GM10847 (cell line): Measurements from ENCODE around the gene NBDY.

Experiments
- POLR2A ChIP-seq: IDR thresholded peaks from 2 replicates; pipeline ENCODE4 v1.6.1; 2011; ENCODE audit not compliant: insufficient read length; ENCODE audit errors: extremely low read depth

The NBDY gene, protein sequence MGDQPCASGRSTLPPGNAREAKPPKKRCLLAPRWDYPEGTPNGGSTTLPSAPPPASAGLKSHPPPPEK

DNA sequence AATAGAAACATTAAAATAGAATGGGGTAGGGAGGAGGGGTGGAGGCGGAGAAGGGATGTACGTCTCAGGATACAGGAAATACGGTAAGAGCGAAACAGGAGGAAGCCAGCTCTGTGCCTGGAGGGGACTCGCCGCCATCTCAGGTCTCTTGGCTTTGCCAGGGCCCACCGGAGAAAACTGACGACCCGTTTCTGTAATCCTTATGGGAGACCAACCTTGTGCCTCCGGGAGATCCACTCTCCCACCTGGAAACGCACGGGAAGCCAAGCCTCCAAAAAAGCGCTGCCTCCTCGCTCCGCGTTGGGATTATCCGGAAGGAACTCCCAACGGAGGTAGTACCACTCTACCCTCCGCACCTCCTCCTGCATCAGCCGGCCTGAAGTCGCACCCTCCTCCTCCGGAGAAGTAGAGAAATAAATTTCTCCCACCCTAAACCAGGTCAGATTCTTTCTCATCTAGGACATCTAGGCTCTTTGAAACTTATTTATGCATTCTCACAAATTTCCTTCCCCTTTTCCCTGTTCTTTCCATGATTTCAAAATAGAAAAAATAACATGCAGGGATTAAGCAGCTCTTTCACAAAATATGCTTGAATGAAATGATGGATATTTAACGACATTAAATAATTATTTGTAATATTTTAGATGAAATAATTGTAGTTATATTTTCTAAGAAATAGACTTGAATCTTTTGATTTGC, at the start of gene NBDY:
NBDY (plus strand) TSS at position 92 of the 699 bp plus-strand sequence; CDS start at position 203, 111 bp downstream.
- TF ChIP-seq POLR2A, result no peak

DNA sequence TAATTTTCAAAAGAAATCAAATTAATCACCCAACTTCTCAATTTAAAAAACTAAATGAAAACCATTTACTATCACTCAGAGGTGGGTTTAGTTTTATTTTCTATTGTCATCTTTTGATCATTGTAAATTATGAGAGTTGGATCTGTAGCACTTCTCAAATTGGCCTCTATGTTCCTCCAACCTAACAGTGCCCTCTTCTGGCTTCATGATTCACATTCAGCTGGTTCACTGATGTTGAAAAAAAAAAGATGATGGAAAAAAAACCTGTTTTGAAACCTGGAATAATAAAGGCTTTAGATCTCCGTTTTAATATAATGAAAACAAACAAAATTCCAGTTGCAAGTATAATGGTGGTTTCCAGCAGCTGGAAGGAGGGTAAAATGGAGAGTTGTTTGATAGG, 2.4 kb upstream of the NBDY start:
- no peak for TF ChIP-seq POLR2A

DNA sequence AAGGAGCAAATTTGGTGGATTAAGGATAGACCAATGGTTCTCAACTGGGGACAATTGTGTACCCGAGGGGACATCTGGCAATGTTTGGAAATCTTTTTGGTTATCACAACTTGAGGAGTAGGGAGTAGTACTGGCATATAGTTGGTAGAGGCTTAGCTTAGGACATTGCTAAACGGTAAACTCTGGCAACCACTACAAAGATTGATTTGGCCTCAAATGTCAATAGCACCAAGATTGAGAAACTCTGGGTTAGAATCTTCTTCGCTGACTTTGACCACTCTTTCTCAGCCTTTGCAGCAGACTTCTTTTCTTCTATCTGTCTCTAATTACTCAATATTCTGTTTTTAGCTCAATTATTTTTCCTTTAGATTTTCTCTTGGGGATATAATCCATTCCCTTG, 1.5 kb upstream of the NBDY start:
- no peak for TF ChIP-seq POLR2A

DNA sequence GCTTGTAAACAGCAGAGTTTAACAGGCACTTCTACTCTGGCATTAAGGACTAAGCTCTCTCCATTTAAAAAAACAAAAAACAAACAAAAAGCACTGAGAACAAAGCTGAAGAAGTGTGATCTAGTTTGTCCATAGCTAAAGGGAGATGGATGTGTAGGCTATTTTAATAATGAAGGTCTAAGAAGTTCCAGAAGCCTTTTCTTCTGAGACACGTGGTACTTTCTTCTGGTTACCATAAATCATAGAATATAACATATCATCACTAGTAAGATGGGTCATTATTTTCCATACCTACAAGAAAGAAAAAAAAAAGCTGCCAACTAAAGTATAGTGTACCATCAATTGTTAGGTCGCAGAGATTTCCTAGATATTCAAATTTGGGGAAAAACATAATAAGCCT, 722 bp upstream of the NBDY start:
- no peak for TF ChIP-seq POLR2A

DNA sequence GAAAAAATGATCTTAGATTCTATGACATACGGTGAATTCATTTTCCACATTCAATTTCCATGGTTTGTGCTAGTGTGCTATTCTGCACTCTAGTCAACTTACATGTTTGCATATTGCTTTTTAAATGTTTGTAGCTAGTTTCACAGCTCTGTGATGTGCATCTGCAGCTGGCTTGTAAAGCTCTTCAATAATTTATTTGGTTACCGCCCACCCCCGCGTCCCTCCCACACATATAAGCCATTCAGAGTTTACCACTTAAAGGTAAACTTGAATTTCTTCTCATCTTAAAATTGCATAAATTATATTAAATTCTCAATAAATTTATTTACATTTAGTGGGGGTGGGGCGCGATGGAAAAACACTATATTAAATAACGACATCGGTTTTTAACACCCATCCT, 291 bp upstream of the NBDY start:
- no peak for TF ChIP-seq POLR2A

DNA sequence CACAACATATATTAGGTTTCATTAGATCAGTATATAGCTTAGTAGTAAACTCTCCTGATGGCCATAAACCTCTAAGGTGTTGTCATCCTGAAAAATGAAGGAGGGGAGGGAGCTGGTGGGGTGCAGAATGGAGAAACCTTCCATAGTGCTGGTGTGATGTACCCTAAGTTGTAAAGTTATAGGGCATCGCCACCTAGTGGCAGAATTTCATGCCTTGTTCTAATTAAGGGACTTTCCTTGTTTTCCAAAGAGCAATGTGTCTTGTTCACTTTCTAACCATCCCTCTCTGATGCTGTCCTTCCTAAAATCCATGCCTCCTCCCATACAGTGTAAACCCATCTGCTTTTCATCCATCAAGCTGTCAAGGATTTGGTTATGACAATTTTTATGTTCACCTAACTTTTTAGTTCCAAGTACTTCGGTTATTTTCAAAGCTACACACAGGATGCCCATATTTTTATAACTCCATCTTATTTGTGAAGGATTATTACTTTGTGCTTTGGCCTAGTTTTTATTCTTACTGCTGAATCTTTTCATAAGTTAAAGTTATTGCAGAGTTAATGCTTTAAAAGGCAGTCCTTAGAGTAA, 4.5 kb downstream of the NBDY start:
- TF ChIP-seq POLR2A, result no peak

DNA sequence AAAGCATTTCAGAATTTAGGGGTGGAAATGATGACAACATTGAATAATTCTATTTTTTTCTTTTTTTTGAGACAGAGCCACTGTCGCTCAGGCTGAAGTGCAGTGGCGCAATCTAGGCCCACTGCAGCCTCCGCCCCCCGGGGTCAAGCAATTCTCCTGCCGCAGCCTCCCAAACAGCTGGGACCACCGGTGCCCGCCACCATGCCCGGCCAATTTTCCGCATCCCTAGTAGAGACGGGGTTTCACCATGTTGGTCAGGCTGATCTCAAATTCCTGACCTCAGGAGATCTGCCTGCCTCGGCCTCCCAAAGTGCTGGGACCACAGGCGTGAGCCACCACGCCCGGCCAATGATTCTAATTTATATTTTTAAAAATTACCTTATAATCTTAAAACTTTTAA, 7.2 kb downstream of the NBDY start:
- TF ChIP-seq POLR2A, result no peak

DNA sequence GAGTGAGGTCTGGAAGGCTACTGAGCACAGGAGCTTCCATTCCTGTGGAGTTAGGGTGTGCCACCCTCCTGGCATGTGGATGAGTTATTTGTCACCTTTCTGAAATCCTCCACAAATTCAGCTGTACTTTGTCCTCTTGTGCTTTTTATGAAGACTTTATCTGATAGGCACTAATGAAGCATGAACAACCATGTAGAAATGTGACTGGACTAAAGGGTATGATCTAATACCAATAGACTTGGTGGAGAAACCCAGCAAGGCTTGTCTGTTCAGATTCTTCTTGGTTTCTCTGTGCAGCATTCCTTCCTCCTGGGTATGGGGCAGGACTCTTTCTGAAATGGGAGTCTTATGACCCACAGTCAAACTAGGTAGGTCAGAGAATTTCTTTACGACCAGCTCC, 9.6 kb downstream of the NBDY start:
- no peak for TF ChIP-seq POLR2A

DNA sequence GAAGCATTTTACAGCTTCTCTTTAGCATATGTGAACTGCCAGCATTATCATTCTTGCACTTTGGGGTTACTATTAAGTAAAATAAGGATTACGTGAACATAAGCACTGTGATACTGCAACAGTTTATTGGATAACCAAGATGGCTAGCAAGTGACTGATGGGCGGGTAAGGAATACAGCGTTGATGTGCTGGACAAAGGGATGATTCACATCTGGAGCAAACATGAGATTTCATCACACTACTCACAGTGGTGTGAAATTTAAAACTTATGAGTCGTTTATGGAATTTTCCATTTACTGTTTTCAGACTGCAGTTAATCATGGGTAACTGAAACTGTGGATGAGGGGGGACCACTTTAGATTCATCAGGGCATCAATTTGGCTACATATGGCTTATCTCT, 16.0 kb downstream of the NBDY start:
- TF ChIP-seq POLR2A, result no peak

DNA sequence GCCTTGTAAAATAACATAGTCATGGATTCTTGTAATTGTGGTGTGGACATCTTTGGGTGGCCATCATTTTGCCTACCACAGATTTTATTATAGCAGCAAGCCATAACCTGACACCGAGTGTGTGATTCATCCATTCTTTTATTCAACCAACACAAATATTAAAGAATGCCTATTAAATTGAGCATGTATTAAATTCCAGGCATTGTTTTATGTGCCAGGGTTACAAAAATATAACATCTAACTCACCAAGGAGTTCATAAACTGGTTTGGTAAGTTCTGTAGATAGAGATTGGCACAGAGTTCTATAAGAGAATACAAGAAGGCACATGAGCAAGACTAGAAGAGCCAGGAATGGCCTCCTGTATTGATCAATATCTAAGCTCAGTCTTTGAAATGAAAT, 18.0 kb downstream of the NBDY start:
- no peak for TF ChIP-seq POLR2A

DNA sequence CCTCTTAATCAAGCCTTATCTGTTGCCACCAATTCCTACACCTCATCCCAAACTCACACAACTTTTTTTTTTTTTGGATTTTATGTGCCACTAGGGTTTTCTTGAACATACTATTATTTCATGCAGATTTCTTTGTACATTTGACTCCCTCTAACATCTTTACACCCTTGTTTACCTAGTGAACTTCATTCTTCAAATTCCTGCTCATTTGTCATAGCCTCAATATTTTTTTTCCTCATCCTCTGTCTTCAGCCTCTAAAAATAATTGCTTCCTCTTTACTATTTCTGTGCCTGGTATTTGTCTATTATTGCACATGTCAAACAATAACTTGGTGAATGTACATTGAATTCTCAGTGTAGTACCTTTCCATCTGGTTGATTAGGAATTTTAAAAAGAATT, 22.0 kb downstream of the NBDY start:
- TF ChIP-seq POLR2A, result no peak

DNA sequence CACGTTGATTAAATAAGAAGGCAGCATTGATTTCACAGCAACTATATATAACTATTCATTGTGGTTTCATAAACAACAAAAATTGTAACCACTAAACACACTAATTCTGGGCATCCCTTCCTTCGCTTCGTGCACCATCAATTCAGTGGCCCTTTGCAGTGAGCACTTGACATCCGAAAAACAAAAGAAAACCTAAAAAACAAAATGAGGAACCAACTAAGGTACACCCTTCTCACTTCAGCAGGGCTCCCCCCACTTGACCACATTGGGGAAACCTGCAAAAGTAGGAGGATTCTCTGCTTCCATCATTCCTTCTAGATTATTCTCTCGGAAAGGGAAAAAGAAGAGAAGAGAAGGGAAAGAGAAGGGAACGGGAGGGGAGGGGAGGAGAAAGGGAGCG, 28.3 kb downstream of the NBDY start:
- no peak for TF ChIP-seq POLR2A

DNA sequence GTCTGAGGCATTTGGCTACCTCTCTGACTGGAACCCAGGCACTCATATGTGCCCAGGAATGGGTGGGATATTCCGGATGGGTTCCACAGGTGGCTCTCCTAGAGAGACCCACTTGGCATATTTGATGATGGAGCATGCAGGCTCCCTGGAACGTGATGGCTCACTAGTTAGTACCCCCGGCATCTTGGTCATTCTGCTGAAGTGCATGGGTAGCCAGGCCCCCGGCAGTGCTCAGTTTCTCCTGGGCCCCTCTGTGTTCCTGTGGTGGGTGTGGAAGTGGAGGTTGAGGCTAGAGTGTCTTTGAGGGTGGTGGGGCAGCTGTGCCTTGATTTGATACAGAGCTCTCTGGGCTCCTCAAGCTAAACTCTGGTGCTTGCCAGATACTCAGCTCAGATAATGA, 29.4 kb downstream of the NBDY start:
- TF ChIP-seq POLR2A, result no peak

DNA sequence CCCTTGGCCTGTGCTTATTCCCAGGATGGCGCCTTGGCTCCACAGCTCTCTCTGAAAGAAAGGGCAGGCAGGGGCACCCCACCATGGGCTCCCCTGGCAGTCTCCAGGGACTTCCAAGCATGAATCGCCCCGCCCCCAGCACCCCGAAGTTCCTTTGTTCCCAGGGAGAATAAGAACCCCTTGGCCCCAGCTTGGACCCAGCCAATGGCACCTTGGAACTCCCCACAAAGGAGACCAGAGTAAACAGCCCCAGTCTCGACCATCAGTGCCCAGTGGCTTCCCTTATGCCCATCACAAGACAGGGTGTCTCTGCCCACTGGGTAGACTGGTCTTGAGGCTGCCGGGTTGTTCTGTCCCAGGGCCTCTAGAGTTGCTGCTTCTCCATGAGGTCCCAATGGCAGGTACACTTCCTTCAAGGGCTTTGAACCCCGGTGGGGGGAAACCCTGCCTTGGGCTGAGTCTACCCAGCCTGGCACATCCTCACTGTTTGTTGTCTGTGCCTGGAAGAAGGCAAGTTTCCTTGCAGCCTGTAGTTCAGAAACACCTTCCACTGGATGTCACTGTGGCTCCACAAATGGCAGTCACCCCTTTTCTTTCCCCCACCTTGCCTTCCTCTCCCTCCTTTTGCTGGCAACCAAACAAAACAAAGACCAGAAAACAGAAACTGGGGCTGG, 30.8 kb downstream of the NBDY start:
- TF ChIP-seq POLR2A, result no peak

DNA sequence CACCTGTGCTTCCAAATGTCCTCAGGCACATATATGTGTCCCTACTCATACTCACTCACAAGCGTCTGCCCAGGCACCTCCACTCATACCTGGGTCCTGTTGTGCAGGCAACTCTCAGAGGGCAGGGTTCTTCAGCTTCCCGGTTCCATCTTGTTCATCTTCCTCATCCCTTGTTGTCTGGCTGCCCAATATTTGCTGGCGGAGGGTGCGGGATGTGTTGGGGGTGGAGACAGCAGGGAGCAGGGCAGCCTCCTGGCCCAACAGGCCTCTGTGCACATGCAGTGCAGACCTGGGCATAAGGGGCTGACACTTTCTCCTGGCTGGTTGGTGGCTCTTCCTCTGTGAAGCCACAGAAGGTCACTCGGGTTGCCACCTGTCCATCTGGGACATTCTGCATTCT, 32.1 kb downstream of the NBDY start:
- TF ChIP-seq POLR2A, result no peak

DNA sequence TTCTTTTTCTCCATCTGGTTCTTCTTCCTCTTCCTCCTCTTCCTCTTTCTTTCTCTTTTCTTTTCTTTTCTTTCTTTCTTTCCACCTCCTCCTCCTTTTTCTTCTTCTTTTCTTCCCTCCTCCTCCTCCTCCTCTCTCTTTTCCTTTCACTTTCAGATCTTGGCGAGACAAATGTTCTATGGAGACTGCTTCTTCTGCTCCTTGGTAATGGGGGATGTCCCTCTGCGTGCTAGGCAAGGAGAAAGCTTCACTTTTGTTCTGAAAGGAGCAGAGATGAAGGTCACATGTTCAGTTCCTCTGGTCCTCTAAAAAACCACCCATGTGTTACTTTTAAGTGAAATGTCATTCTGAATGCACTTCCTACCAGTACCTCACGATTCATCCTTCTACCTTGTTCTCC, 33.2 kb downstream of the NBDY start:
- no peak for TF ChIP-seq POLR2A

DNA sequence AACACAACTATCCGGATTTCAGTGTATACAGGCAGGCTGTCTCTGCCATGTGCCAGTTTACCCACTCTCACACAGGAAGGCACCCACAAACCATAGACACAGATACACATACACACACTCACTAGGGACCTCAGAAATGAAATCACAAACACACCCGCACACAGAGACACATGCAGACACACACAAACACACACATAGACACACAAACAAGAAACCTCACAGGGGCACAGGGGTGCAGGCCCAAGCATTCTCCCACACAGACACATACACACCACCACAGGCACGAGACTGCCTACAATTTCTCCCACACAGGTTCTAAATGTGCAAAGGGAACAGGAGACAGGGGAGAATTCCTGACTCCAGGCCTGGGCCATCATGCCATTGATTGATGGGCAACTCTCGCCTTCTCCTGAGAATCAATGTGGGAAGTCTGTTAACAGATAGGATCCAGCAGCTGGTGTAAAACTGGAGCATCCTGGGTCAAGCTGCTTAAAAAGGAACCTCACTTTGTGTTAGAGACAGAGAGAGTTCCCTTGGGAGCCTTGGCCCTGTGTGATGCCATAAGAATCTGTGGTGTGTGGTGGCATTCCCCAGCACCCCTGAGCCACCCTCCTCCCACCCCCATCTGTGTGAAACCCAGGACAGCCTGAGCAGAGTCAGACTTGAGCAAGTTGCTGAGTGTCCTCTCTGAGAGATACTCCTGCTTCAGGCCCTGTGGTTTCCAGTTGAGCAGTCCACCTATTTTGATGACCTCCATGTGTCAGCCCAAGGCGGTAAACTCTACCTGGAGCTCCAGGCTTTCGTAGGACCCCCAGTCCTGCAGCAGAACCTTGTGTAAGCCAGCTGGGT, 33.9 kb downstream of the NBDY start:
- no peak for TF ChIP-seq POLR2A
